Measurements from ENCODE around the gene SERPINB5. TPM values are rescaled to one million over a fixed set of nuclear protein-coding genes. Genes with fewer than 3 reads are reported as not detected.

SERPINB5 gene, protein sequence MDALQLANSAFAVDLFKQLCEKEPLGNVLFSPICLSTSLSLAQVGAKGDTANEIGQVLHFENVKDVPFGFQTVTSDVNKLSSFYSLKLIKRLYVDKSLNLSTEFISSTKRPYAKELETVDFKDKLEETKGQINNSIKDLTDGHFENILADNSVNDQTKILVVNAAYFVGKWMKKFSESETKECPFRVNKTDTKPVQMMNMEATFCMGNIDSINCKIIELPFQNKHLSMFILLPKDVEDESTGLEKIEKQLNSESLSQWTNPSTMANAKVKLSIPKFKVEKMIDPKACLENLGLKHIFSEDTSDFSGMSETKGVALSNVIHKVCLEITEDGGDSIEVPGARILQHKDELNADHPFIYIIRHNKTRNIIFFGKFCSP
- 426 and 507 TPM in 2 replicates for total RNA-seq

DNA sequence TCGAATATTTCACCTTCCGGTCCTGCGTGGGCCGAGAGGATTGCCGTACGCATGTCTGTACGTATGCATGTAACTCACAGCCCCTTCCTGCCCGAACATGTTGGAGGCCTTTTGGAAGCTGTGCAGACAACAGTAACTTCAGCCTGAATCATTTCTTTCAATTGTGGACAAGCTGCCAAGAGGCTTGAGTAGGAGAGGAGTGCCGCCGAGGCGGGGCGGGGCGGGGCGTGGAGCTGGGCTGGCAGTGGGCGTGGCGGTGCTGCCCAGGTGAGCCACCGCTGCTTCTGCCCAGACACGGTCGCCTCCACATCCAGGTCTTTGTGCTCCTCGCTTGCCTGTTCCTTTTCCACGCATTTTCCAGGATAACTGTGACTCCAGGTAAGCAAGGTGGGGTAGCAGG, at the start of gene SERPINB5:
TSS of gene SERPINB5 (plus strand) at position 291 of the 400 bp plus-strand sequence. CDS start 7,471 bp downstream, outside the sequence.

GRCh38 chr18:63542069-63542468, 65.3 kb downstream of the SERPINB5 start, which contains the start of gene SERPINB12:
Gene SERPINB12, plus strand, starts transcription at chr18:63542369. Its CDS starts 13,791 bp downstream, at chr18:63556160.

Other genes with a start within 250 kb of the SERPINB5 start
- gene BCL2, start 157.2 kb upstream of the SERPINB5 start, total RNA-seq, result 0.84 and 2.1 TPM in 2 replicates
- 58.6 and 80.4 TPM in 2 replicates for gene KDSR, start 109.8 kb upstream of the SERPINB5 start, total RNA-seq
- gene VPS4B, start 54.5 kb upstream of the SERPINB5 start, total RNA-seq, result 40.1 and 45.8 TPM in 2 replicates
- not detected in 2 replicates for gene SERPINB12, start 65.4 kb downstream of the SERPINB5 start, total RNA-seq
- gene SERPINB13, start 110.4 kb downstream of the SERPINB5 start, total RNA-seq, result 2.6 and 8.0 TPM in 2 replicates
- gene SERPINB4, start 167.3 kb downstream of the SERPINB5 start, total RNA-seq, result 1.9 TPM in 2 replicates
- 9.4 and 14.8 TPM in 2 replicates for gene SERPINB3, start 184.9 kb downstream of the SERPINB5 start, total RNA-seq
- not detected in 2 replicates for gene SERPINB11, start 226.0 kb downstream of the SERPINB5 start, total RNA-seq

All from hair follicular keratinocyte (primary cell).